GM12891 (cell line): Measurements from ENCODE around the gene KRT17.
A peak's percentile ranks its signal among the peaks of the same experiment; 100 is the strongest.

Experiments used
- DNase-seq: peaks from one replicate; pipeline ENCODE4 v3.0.0; 2011; ENCODE audit warnings: low spot score; ENCODE audit not compliant: insufficient read length
- FAIRE-seq: peaks from 2 replicates; lab custom pipeline; 2011; peaks lifted over from hg19 to GRCh38; lab: Jason Lieb, UNC
- PAX5 ChIP-seq: IDR thresholded peaks from 2 replicates; pipeline ENCODE4 v1.6.1; 2011; ENCODE audit warnings: low read length, moderate library complexity, mild to moderate bottlenecking; ENCODE audit not compliant: insufficient read depth, severe bottlenecking
- POLR2A ChIP-seq: IDR thresholded peaks from 2 replicates; pipeline ENCODE4 v1.6.1; 2011; ENCODE audit warnings: low read depth, low read length, control low read depth
- POLR2AphosphoS5 ChIP-seq: IDR thresholded peaks from 2 replicates; pipeline ENCODE4 v1.6.1; 2011; ENCODE audit warnings: low read depth, low read length, control low read depth
- POU2F2 ChIP-seq: IDR thresholded peaks from 2 replicates; pipeline ENCODE4 v1.6.1; 2011; ENCODE audit warnings: low read depth, mild to moderate bottlenecking, control low read depth, low read length, moderate library complexity
- SPI1 ChIP-seq: IDR thresholded peaks from 2 replicates; pipeline ENCODE4 v1.6.1; 2011; ENCODE audit warnings: low read depth, low read length, control low read depth
- TAF1 ChIP-seq: IDR thresholded peaks from 2 replicates; pipeline ENCODE4 v1.6.1; 2011; ENCODE audit warnings: low read depth, low read length, control low read depth

The KRT17 gene

GRCh38 chr17:41660221-41660711 is 35.9 kb upstream of the KRT17 start:
- FAIRE-seq (no peak), DNase-seq (no peak)
- TF ChIP-seq TAF1 (no peak), POU2F2 (no peak), POLR2AphosphoS5 (no peak), SPI1 (no peak), POLR2A (no peak), PAX5 (no peak)

GRCh38 chr17:41659427-41660212 is 35.2 kb upstream of the KRT17 start:
- DNase-seq (no peak), FAIRE-seq (no peak)
- TF ChIP-seq PAX5 (no peak), TAF1 (no peak), POU2F2 (peak; percentile 84; the same call in 1 of the 2 replicates)

- no peak for TF ChIP-seq POLR2A
- TF ChIP-seq POLR2AphosphoS5: no peak
- no peak for TF ChIP-seq POU2F2
- TF ChIP-seq PAX5: no peak
- TF ChIP-seq SPI1: no peak
- no peak for TF ChIP-seq TAF1
- DNase-seq (no peak), FAIRE-seq (no peak)
Measured at GRCh38 chr17:41658846-41659245, 34.5 kb upstream of the KRT17 start.

DNA sequence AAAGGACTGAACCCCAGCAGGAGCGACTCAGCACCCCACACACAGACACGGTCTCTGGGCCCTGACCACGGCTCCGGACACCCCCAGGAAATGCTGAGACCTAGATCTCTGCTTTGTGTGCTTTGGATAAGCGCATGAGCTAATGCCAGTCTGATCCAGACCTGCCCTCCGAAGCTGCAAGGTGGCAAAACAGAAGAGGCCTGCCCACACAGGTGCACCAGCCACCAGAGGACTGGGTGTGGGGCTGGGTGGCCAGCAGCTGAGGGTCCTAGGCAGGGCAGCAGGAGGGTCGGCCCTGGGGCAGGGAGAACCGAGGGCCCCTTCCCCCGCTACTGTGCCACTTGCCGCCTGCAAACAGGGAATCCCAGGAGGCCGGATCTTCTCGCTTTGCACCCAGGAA is 33.6 kb upstream of the KRT17 start:
- FAIRE-seq: no peak
- no peak for TF ChIP-seq POLR2AphosphoS5
- TF ChIP-seq TAF1: no peak
- TF ChIP-seq POLR2A: no peak
- DNase-seq: no peak

GRCh38 chr17:41657176-41657754 is 32.9 kb upstream of the KRT17 start:
- FAIRE-seq: no peak

DNA sequence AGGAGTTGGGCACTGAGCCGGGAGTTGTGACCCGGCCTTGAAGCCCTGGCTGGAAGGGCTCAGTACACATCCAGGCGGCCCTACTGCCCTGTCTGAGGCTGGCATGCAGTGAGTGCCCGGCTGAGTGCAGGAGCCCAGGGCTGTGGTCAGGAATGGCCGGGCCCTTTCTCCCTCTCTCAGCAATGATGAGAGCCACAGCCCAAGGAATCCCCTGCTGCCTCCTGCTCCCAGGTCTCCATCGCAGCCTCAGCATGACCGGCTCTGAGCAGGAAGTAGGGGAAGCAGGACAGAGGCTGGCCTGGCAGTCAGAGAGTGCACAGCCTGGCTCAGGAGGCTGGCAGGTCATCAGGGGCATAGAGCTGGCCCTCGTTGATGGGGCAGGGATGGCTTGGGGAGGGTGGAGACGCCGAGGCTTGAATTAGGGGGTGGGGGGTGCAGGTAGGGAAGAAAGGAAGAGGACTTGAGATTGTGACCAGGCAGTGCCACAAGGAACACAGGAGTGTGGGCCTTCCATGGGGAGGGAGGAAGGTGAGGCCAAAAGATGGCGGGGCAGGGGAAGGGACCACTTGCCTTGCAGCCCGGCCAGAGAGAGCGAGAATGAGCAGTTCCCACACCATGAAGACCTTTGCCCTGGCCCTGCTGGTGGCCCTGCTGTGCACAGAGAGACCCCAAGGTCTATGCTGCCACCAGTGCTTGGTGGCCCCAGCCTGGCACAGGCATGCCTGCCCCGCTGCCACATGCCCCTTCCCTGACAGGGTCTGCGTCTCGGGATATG is 32.1 kb upstream of the KRT17 start:
- FAIRE-seq: no peak

More at GRCh38 chr17:41657176-41657754, 32.9 kb upstream of the KRT17 start:
- no peak for DNase-seq
- TF ChIP-seq POLR2AphosphoS5: no peak
- TF ChIP-seq SPI1: no peak
- no peak for TF ChIP-seq TAF1
- TF ChIP-seq POLR2A: no peak
- TF ChIP-seq PAX5: no peak
- TF ChIP-seq POU2F2: no peak

GRCh38 chr17:41655611-41656111 is 31.3 kb upstream of the KRT17 start:
- FAIRE-seq (no peak), DNase-seq (no peak)

More for the DNA sequence above, 32.1 kb upstream of the KRT17 start:
- DNase-seq: no peak
- no peak for TF ChIP-seq POU2F2
- no peak for TF ChIP-seq POLR2A
- no peak for TF ChIP-seq PAX5
- TF ChIP-seq TAF1: no peak
- TF ChIP-seq POLR2AphosphoS5: no peak
- TF ChIP-seq SPI1: no peak

DNA sequence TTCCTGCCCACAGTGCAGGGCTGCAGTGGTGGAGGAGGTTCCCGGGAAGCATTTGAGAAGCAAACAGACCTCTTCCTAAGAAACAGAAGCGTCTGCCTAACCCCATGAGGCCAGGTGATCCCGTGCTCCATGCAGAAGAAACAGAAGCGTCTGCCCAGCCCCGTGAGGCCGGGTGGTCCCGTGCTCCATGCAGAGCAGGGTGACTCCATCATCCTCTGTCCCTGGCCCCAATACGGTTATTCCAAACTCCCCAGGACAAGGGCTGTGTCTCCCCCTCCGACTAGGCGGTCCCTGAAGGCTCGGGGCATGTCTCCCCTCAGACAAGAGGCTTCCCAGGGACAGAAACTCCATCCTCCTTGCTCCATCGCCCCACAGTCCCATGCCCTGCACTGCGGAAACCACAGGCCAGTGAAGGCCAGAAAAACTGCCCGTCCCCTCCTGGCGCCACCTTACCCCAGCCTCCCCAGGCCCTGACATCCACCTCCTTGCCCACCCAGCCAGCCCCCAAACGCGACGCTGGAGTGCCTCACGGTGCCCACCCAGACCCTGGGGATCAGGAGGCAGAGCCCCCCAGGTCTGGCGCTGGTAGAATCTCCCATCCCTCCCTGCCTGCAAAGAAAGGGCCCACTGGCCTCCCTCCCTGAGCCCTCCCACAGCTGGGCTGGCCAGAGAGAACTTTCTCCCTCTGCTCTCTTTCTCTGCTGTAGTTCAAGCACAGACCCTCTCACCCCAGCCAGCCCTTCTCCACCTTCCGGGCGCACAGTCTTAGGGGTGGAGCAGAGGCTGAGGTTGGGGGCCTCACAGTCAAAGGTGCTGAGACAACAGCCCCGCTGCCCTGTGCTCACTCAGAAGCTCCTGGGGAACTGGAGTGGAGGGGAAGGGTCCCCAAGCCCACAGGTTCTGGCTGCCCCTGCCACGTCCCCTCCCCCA is 30.6 kb upstream of the KRT17 start:
- TF ChIP-seq SPI1 (no peak), POU2F2 (no peak), PAX5 (no peak), POLR2A (no peak), POLR2AphosphoS5 (no peak), TAF1 (no peak)
- DNase-seq (no peak), FAIRE-seq (no peak)

More at GRCh38 chr17:41655611-41656111, 31.3 kb upstream of the KRT17 start:
- no peak for TF ChIP-seq TAF1
- no peak for TF ChIP-seq POU2F2
- TF ChIP-seq PAX5: no peak
- TF ChIP-seq SPI1: no peak
- TF ChIP-seq POLR2A: no peak
- TF ChIP-seq POLR2AphosphoS5: no peak
